GM06990 (cell line): Measurements from ENCODE around the gene WIPF3.
A peak's percentile ranks its signal among the peaks of the same experiment; 100 is the strongest.

Source experiments
- DNase-seq: peaks from one replicate; pipeline ENCODE4 v3.0.0-alpha.2; 2011; ENCODE audit not compliant: insufficient read length; ENCODE audit errors: extremely low read depth
- H3K27me3 ChIP-seq: replicated peaks from 2 replicates; pipeline ENCODE4 v1.6.0; 2011; ENCODE audit warnings: low read length; ENCODE audit not compliant: control insufficient read depth, insufficient read depth
- H3K36me3 ChIP-seq: 2 replicates; pipeline ENCODE4 v1.5.1; 2011; ENCODE audit warnings: low read length; ENCODE audit not compliant: control insufficient read depth, insufficient read depth
- H3K4me3 ChIP-seq: replicated peaks from 2 replicates; pipeline ENCODE4 v1.5.1; 2011; ENCODE audit warnings: low read depth, mild to moderate bottlenecking, control low read depth, low read length
- TF ChIP-seq, protein P1 (sequence below): IDR thresholded peaks from 2 replicates; pipeline ENCODE4 v1.5.1; 2011; ENCODE audit warnings: low read length, control low read depth, mild to moderate bottlenecking, inconsistent platforms; ENCODE audit not compliant: insufficient read depth, poor library complexity, severe bottlenecking

Gene WIPF3

DNA sequence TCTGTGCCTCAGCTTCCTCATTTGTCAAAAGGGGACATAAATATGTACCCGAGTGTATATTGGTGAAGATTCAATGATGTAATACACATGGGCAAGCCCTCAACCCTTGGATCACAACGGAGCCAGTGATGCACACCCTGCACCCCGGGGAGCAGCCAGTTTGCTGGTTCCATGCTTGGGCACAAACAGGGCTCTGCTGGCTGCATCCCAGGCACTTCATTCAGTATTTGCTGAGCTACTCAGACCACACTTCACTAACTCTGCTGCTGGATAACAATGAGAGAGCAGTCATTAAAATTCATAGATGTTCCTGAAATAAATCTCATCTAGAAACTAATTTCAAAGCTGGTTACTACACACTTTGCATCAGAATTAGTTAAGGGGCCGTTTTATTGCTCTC, 111.3 kb downstream of the WIPF3 start:
- DNase-seq, result no peak
- Histone ChIP-seq H3K4me3 (no peak overlapping the region), H3K27me3 (no peaks in the 10 kb centered on the region), H3K36me3 (peaks cover 7% of the 10 kb centered on the region)
- TF ChIP-seq, protein P1, sequence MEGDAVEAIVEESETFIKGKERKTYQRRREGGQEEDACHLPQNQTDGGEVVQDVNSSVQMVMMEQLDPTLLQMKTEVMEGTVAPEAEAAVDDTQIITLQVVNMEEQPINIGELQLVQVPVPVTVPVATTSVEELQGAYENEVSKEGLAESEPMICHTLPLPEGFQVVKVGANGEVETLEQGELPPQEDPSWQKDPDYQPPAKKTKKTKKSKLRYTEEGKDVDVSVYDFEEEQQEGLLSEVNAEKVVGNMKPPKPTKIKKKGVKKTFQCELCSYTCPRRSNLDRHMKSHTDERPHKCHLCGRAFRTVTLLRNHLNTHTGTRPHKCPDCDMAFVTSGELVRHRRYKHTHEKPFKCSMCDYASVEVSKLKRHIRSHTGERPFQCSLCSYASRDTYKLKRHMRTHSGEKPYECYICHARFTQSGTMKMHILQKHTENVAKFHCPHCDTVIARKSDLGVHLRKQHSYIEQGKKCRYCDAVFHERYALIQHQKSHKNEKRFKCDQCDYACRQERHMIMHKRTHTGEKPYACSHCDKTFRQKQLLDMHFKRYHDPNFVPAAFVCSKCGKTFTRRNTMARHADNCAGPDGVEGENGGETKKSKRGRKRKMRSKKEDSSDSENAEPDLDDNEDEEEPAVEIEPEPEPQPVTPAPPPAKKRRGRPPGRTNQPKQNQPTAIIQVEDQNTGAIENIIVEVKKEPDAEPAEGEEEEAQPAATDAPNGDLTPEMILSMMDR, result no peak

DNA sequence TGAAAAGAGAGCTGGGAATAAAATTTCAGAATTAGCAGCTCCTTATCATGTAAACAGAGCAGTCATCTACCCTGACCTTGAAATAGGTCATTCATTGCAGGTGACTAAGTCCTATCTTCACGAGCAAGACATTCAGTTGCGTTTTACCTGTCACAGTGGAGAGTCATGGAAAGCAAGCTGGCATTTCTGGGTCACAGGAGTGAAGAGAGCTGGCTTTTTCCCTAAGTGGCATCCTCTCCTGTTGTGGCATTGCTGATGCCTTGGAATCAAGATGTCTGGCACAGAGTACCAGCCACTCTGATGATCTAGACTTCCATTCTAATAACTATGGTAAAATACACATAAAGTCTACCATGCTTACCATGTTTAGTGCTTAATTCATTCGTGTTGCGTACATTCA, 112.5 kb downstream of the WIPF3 start:
- Histone ChIP-seq H3K27me3 (no peaks in the 10 kb centered on the region), H3K36me3 (peaks cover 10% of the 10 kb centered on the region), H3K4me3 (no peak overlapping the region)
- DNase-seq, result no peak
- TF ChIP-seq, protein P1, result no peak

DNA sequence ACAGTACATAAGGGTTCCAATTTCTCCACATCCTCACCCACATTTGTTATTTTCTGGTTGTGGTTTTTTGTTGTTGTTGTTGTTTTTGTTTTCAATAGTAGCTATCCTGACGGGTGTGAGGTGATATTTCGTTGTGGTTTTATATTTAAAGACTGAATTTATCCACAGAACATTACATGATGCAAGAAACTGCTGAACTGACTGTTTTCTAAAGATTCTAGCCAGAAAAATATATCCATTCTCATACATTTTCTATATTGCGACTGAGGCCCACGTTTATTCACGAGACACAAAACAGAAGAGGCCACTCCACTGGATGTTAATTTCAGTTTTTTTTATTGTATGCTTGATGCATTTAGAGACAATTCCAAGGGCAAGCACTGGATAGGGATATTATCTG, 113.5 kb downstream of the WIPF3 start:
- TF ChIP-seq, protein P1, result no peak
- no peak for DNase-seq
- H3K27me3 ChIP-seq, result no peaks in the 10 kb centered on the region
- no peak overlapping the region for H3K4me3 ChIP-seq
- peaks cover 14% of the 10 kb centered on the region for H3K36me3 ChIP-seq

DNA sequence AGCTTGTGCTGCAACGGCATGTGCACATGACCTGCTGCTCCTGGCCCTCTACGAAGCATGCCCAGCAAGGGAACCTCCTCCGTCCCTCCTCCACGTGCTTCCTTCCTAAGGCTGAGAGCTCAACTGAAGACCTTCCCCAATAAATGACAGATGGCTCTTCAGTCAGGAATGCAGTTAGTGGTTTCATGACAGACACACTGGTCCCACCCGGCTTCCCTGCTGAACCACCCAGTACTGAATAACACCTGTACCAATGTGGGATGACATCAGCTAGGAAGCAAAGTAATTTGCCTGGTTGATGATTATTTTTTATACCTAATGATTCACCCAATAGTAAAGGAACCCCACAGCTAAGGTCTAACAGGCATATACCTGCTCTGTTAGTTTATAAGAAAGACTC, 114.2 kb downstream of the WIPF3 start:
- TF ChIP-seq, protein P1, result no peak
- DNase-seq, result no peak
- H3K36me3 ChIP-seq, result peaks cover 14% of the 10 kb centered on the region
- no peak overlapping the region for H3K4me3 ChIP-seq
- H3K27me3 ChIP-seq, result no peaks in the 10 kb centered on the region

DNA sequence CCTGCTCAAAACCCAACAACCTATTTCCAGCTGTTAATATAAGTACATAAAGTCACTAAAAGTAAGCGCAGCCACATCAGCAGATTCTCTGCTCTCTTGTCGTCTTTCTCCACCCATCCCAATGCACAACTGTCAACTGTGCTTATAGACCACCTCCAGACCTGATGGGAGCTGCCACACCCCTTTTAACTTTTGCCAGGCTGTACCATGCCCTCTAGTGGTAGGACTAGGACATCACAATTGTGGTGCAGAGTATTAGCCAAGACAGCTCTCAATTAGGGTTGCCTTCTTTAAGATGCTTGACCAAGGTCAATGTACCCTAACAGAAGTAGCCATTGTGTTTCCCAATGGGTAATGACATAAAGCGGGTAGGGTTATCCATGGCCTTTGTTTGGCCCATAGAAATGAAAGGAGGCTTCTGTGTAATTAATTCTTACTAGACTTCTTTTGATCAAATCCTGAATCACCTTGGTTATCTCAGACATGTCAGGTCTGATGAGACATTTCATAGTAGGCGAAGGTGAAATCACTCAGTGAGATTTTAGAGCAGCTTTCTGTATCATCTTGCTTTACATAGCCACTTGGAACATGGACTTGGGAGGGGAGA, 115.2 kb downstream of the WIPF3 start:
- no peaks in the 10 kb centered on the region for H3K27me3 ChIP-seq
- no peak overlapping the region for H3K4me3 ChIP-seq
- H3K36me3 ChIP-seq, result peaks cover 14% of the 10 kb centered on the region
- TF ChIP-seq, protein P1, result peak; percentile 88
- DNase-seq, result peak; percentile 20
